Activated naive CD4-positive, alpha-beta T cell treated with anti-CD3 and anti-CD28 coated beads, Interleukin-2, amount 50 U/mL, for 16 hours (primary cell): ENCODE data around the gene F2RL2.

Experiments
- DNase-seq: peaks from one replicate; pipeline ENCODE4 v3.0.0-alpha.2; 2020

Gene F2RL2

GRCh38 chr5:76582230-76583162 lies 40.7 kb downstream of the F2RL2 start:
- DNase-seq, result no peak

GRCh38 chr5:76580981-76581380 lies 42.2 kb downstream of the F2RL2 start:
- DNase-seq, result no peak

GRCh38 chr5:76579166-76579937 lies 43.9 kb downstream of the F2RL2 start:
- no peak for DNase-seq

GRCh38 chr5:76576996-76577395 lies 46.2 kb downstream of the F2RL2 start:
- DNase-seq, result no peak

GRCh38 chr5:76576450-76576849 lies 46.8 kb downstream of the F2RL2 start:
- DNase-seq, result no peak

GRCh38 chr5:76571559-76571958 lies 51.6 kb downstream of the F2RL2 start:
- no peak for DNase-seq

- no peak for DNase-seq
These were observed 53.0 kb downstream of the F2RL2 start for GRCh38 chr5:76570153-76570552.
